SKM-1 treated with dmso at 0.1 percent for 144 hours (cell line): ENCODE data around the gene TPPP3.
A peak's percentile ranks its signal among the peaks of the same experiment; 100 is the strongest.

ENCODE experiments used
- DNase-seq: peaks from one replicate; lab custom pipeline; 2025; ENCODE audit not compliant: unreplicated experiment; lab: John Stamatoyannopoulos, UW

Gene TPPP3

GRCh38 chr16:67393111-67393787, at the start of gene TPPP3:
TPPP3 (minus strand) TSS chr16:67393498; CDS start chr16:67391111, 2,387 bp downstream.
- no peak for DNase-seq

GRCh38 chr16:67442581-67443255, 49.4 kb upstream of the TPPP3 start:
- no peak for DNase-seq

- no peak for DNase-seq
These were observed 48.6 kb upstream of the TPPP3 start for GRCh38 chr16:67441907-67442306.

GRCh38 chr16:67441271-67441753, 48.0 kb upstream of the TPPP3 start:
- no peak for DNase-seq

GRCh38 chr16:67438824-67439393, 45.6 kb upstream of the TPPP3 start:
- no peak for DNase-seq

- DNase-seq, result no peak
These were observed 44.9 kb upstream of the TPPP3 start for GRCh38 chr16:67438098-67438791.

- no peak for DNase-seq
These were observed 44.2 kb upstream of the TPPP3 start for GRCh38 chr16:67437513-67437912.

- no peak for DNase-seq
These were observed 43.4 kb upstream of the TPPP3 start for GRCh38 chr16:67436640-67437193.

- DNase-seq, result no peak
These were observed 42.5 kb upstream of the TPPP3 start for GRCh38 chr16:67435758-67436164.

GRCh38 chr16:67433131-67433719, 39.9 kb upstream of the TPPP3 start:
- no peak for DNase-seq

GRCh38 chr16:67432506-67432890, 39.2 kb upstream of the TPPP3 start:
- DNase-seq, result no peak

GRCh38 chr16:67431775-67432505, 38.6 kb upstream of the TPPP3 start:
- no peak for DNase-seq

GRCh38 chr16:67430977-67431774, 37.9 kb upstream of the TPPP3 start, which contains the start of gene HSD11B2:
HSD11B2 (plus strand) TSS chr16:67431121; CDS start chr16:67431249, 128 bp downstream.
- DNase-seq, result no peak

GRCh38 chr16:67430504-67430976, 37.2 kb upstream of the TPPP3 start:
- DNase-seq, result no peak

- DNase-seq, result no peak
These were observed 36.7 kb upstream of the TPPP3 start for GRCh38 chr16:67429799-67430503.

GRCh38 chr16:67429053-67429798, 35.9 kb upstream of the TPPP3 start:
- DNase-seq, result no peak

GRCh38 chr16:67428146-67428731, 34.9 kb upstream of the TPPP3 start:
- DNase-seq, result peak; percentile 46
